GM12878 (cell line): ENCODE results near the gene HYDIN. TPM values are rescaled to one million over a fixed set of nuclear protein-coding genes. Genes with fewer than 3 reads are reported as not detected.

Experiments used
- ATAC-seq: fragments of 200-7000 bp; cut with Tn5 transposase; 3 replicates; pipeline ENCODE4 v1.9.1; 2020; ENCODE audit warnings: mild to moderate bottlenecking, moderate library complexity
- BruUV-seq: library from RNA; stranded (reverse); fragments of 400-500 nt; replicated peaks from 2 replicates; lab custom pipeline; 2021; lab: Mats Ljungman, UMichigan
- CTCF ChIA-PET: fragments of 300-600 bp; sonication (Branson Sonifier 250); formaldehyde crosslinking; extraction: SDS; loops from one replicate; lab custom pipeline; 2021; ENCODE audit warnings: inconsistent platforms; lab: Yijun Ruan, JAX
- POLR2A ChIA-PET: fragments of 350-600 bp; formaldehyde crosslinking; extraction: SDS; loops from one replicate; lab custom pipeline; 2021; ENCODE audit warnings: inconsistent platforms; lab: Charles Lee
- RAD21 ChIA-PET: fragments of 300-600 bp; sonication (Branson Sonifier 250); formaldehyde crosslinking; loops from one replicate; lab custom pipeline; 2023; ENCODE audit warnings: antibody characterized with exemption; ENCODE audit not compliant: unreplicated experiment; lab: Charles Lee
- SMC1A ChIA-PET: fragments of 300-600 bp; sonication (Branson Sonifier 250); formaldehyde crosslinking; loops from one replicate; lab custom pipeline; 2023; ENCODE audit not compliant: unreplicated experiment, uncharacterized antibody; lab: Charles Lee
- DNase-seq: peaks from one replicate; pipeline ENCODE4 v3.0.0-alpha.2; 2011; ENCODE audit warnings: low read depth, low spot score
- FAIRE-seq: peaks from 3 replicates; lab custom pipeline; 2011; peaks lifted over from hg19 to GRCh38; lab: Jason Lieb, UNC
- H2AFZ ChIP-seq: 2 replicates; pipeline ENCODE4 v1.6.0; 2011; ENCODE audit warnings: low read depth, low read length, control low read depth; ENCODE audit not compliant: control insufficient read depth
- H3K27ac ChIP-seq: 2 replicates; pipeline ENCODE4 v1.5.1; 2011; ENCODE audit warnings: control low read depth; ENCODE audit not compliant: control insufficient read depth, insufficient read depth
- H3K27me3 ChIP-seq, 2 experiments: replicated peaks in 1 of 2; 2 replicates each; pipeline versions ENCODE4 v1.6.0 to v1.6.1; 2011; ENCODE audit warnings: low read length in 1 of 2; ENCODE audit not compliant: control insufficient read depth in 2 of 2, insufficient read depth in 2 of 2
- H3K36me3 ChIP-seq, 2 experiments: 2 replicates each; pipeline ENCODE4 v1.5.1; 2011; ENCODE audit warnings: low read length in 1 of 2; ENCODE audit not compliant: control insufficient read depth in 2 of 2, insufficient read depth in 2 of 2
- H3K4me1 ChIP-seq: 2 replicates; pipeline ENCODE4 v1.6.1; 2011; ENCODE audit warnings: mild to moderate bottlenecking, low read length, moderate library complexity, mixed read lengths; ENCODE audit not compliant: control insufficient read depth, insufficient read depth
- H3K4me2 ChIP-seq: 2 replicates; pipeline ENCODE4 v1.6.0; 2011; ENCODE audit warnings: control low read depth; ENCODE audit not compliant: control insufficient read depth, insufficient read depth
- H3K4me3 ChIP-seq: fragments of 200-600 bp; sonication (generic); 2 replicates; pipeline ENCODE4 v1.5.1; 2016
- H3K79me2 ChIP-seq: 2 replicates; pipeline ENCODE4 v1.6.0; 2011; ENCODE audit warnings: low read length; ENCODE audit not compliant: control insufficient read depth, insufficient read depth
- H3K9ac ChIP-seq: 2 replicates; pipeline ENCODE4 v1.8.0; 2011; ENCODE audit warnings: low read length, control low read depth, mixed read lengths; ENCODE audit not compliant: control insufficient read depth, insufficient read depth
- H3K9me3 ChIP-seq: replicated peaks from 3 replicates; pipeline ENCODE4 v1.5.1; 2011; ENCODE audit warnings: mild to moderate bottlenecking, low read length; ENCODE audit not compliant: control insufficient read depth, insufficient read depth
- H4K20me1 ChIP-seq: 2 replicates; pipeline ENCODE4 v1.6.0; 2011; ENCODE audit not compliant: control insufficient read depth, insufficient read depth
- CREB1 ChIP-seq: IDR thresholded peaks from 2 replicates; pipeline ENCODE4 v1.6.1; 2012; ENCODE audit warnings: low read depth, mild to moderate bottlenecking, inconsistent platforms
- KDM1A ChIP-seq: fragments of 200-600 bp; sonication (generic); IDR thresholded peaks from 2 replicates; pipeline ENCODE4 v1.6.1; 2016; ENCODE audit warnings: borderline replicate concordance
- MEF2B ChIP-seq: fragments of 450-650 bp; IDR thresholded peaks from 2 replicates; pipeline ENCODE4 v1.6.1; 2018; ENCODE audit warnings: mild to moderate bottlenecking, moderate library complexity; ENCODE audit not compliant: partially characterized antibody, poor library complexity, severe bottlenecking
- PAX8 ChIP-seq: fragments of 450-650 bp; IDR thresholded peaks from 2 replicates; pipeline ENCODE4 v1.6.1; 2017; ENCODE audit warnings: mild to moderate bottlenecking, moderate library complexity
- PML ChIP-seq: IDR thresholded peaks from 2 replicates; pipeline ENCODE4 v1.6.1; 2012; ENCODE audit warnings: low read length, inconsistent platforms
- POLR2AphosphoS2 ChIP-seq: IDR thresholded peaks from 2 replicates; pipeline ENCODE4 v1.6.1; 2011; ENCODE audit warnings: low read depth, mild to moderate bottlenecking, low read length, improper control_type of control experiment, moderate library complexity
- RFX5 ChIP-seq: IDR thresholded peaks from 2 replicates; pipeline ENCODE4 v1.6.1; 2011; ENCODE audit warnings: low read depth, low read length, improper control_type of control experiment
- TARDBP ChIP-seq: IDR thresholded peaks from 2 replicates; pipeline ENCODE4 v1.6.1; 2016; ENCODE audit warnings: borderline replicate concordance
- TCF12 ChIP-seq: IDR thresholded peaks from 2 replicates; pipeline ENCODE4 v1.6.1; 2011; ENCODE audit warnings: low read depth, mild to moderate bottlenecking, low read length
- ZNF217 ChIP-seq: fragments of 450-650 bp; IDR thresholded peaks from 2 replicates; pipeline ENCODE4 v1.6.1; 2017; ENCODE audit warnings: antibody characterized with exemption, mild to moderate bottlenecking
- ZNF622 ChIP-seq: fragments of 450-650 bp; IDR thresholded peaks from 2 replicates; pipeline ENCODE4 v1.6.1; 2017; ENCODE audit warnings: mild to moderate bottlenecking, inconsistent platforms
- WGBS: methylation state at CpG from one replicate; pipeline ENCODE4 v1.1.6; 2016; ENCODE audit warnings: low lambda C conversion rate; ENCODE audit not compliant: insufficient replicate concordance, insufficient coverage; ENCODE audit errors: missing lambda C conversion rate; 5-methylcytosine and 5-hydroxymethylcytosine counted together
- in situ Hi-C: fragments of 300-500 bp; cut with MboI; formaldehyde crosslinking; loops from 9 replicates; pipeline ENCODE4 v1.14.3; 2018; ENCODE audit warnings: mixed read lengths
- intact Hi-C: fragments of 100-400 bp; cut with micrococcal nuclease; formaldehyde crosslinking; loops from one replicate; pipeline ENCODE4 v1.14.2; 2022; ENCODE audit not compliant: unreplicated experiment
- polyA plus RNA-seq, 11 experiments: library from polyadenylated mRNA; depleted of rRNA in 4 of 11; unstranded in 6 of 11; stranded (reverse) in 5 of 11; fragments of >200 nt; fragmentation: Nextera tagmentation in 4 of 11; fragmentation: Illumina TruSeq in 1 of 11; extraction: Ambion mirVana in 4 of 11; extraction: Trizol in 1 of 11; gene quantifications; 1 replicate in 1 of 11; 2 replicates in 10 of 11; pipeline versions ENCODE4 v1.2.1 to v1.2.3, GENCODE V29; 2011 to 2016; ENCODE audit warnings: inconsistent platforms in 2 of 11, missing spikeins in 2 of 11, low read depth in 1 of 11
- total RNA-seq, 4 experiments: library from RNA; depleted of rRNA in 3 of 4; stranded (reverse); fragments of >200 nt in 3 of 4; fragmentation: Illumina TruSeq in 1 of 4; extraction: Trizol in 1 of 4; gene quantifications; 2 replicates each; pipeline versions ENCODE4 v1.2.1 to v1.2.3, GENCODE V29; 2013 to 2021
- TF ChIP-seq, protein P1 (sequence below), 3 experiments: IDR thresholded peaks in 2 of 3; conservative IDR thresholded peaks in 1 of 3; 2 replicates each; pipeline ENCODE4 v1.5.1; 2011; ENCODE audit warnings: low read depth in 3 of 3, low read length in 3 of 3, mild to moderate bottlenecking in 3 of 3, control low read depth in 2 of 3, moderate library complexity in 2 of 3, inconsistent platforms in 1 of 3, mixed read lengths in 1 of 3; ENCODE audit not compliant: control insufficient read depth in 2 of 3, insufficient read depth in 1 of 3; ENCODE audit errors: extremely low read depth in 1 of 3
- TF ChIP-seq, protein P2 (sequence below): IDR thresholded peaks from 2 replicates; pipeline ENCODE4 v1.6.1; 2011; ENCODE audit warnings: low read depth, mild to moderate bottlenecking, low read length, moderate library complexity, borderline replicate concordance; ENCODE audit errors: extremely low read depth
- TF ChIP-seq, protein P3 (sequence below): fragments of 450-650 bp; IDR thresholded peaks from 2 replicates; pipeline ENCODE4 v1.6.1; 2017; ENCODE audit warnings: mild to moderate bottlenecking, moderate library complexity
- TF ChIP-seq, protein P4 (sequence below): fragments of 450-650 bp; IDR thresholded peaks from 2 replicates; pipeline ENCODE4 v1.6.1; 2014; ENCODE audit warnings: mild to moderate bottlenecking

HYDIN gene
- total and polyA plus RNA-seq, 10 of the 15 experiments (the other 5 are each of a cell fraction or from before 2014, with no cell fraction given), result 0.01 to 0.30 (median 0.10) TPM; not detected in 7

DNA sequence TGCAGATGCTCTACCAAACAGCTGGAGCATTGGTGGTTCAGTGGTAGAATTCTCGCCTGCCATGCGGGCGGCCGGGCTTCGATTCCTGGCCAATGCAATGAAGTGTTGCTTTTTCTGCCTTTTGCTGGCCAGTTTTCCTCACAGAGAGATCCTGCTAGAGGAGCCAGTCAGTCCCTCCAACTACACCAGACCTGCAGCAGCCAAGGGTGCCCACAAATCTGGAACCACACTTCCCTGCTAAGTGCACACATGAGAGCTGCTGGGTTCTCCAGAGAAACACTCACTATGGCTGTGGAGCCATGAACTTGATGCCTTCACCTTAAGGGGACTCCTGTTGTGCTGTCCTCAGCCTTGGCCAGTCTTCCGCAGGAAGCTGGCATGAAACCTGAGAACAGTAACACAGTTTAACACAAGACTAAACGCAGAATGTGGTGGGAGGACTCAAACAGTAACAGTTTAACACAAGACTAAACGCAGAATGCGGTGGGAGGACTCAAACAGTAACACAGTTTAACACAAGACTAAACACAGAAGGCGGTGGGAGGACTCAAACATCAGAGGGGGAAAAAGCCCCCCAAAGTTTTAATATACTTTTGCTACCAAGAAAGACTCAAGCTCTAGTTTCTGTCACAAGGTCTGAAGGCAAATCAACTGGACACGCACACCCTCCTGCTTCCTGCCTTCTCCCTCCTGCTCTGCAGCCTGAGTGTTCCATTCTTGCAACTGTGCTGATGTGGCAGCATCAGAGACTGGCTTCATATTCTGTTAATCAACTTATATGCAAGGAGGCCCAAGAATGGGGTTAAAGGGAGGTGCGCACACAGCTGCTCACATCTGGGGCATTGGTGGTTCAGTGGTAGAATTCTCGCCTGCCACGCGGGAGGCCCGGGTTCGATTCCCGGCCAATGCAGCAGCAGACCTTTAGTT, 441.6 kb downstream of the HYDIN start:
- ATAC-seq (no peak), FAIRE-seq (no peak), DNase-seq (no peak)
- WGBS, result 96% methylated on average over 18 of the region's 18 CpGs
- POLR2A ChIA-PET, result no interaction called here
- no peak overlapping the region for H2AFZ ChIP-seq
- BruUV-seq, result no TSS peak
- H3K4me2 ChIP-seq, result no peak overlapping the region
- RAD21 ChIA-PET, result no interaction called here
- no peaks in the 10 kb centered on the region for H3K27me3 ChIP-seq
- peaks cover 17% of the 10 kb centered on the region for H3K79me2 ChIP-seq
- CTCF ChIA-PET, result no interaction called here
- no peak overlapping the region for H3K27ac ChIP-seq
- peaks cover 18% of the 10 kb centered on the region for H3K4me1 ChIP-seq
- H3K9me3 ChIP-seq, result no peaks in the 10 kb centered on the region
- H3K36me3 ChIP-seq, result peaks cover 14 to 17% of the 10 kb centered on the region in 2 experiments
- H3K4me3 ChIP-seq, result no peak overlapping the region
- in situ Hi-C loops, result no loop called here
- intact Hi-C loops, result no loop called here
- SMC1A ChIA-PET, result no interaction called here
- H4K20me1 ChIP-seq, result no peaks in the 10 kb centered on the region
- no peak overlapping the region for H3K9ac ChIP-seq
- TF ChIP-seq MEF2B, result no peak
- no peak for TF ChIP-seq ZNF622
- no peak for TF ChIP-seq ZNF217
- TF ChIP-seq POLR2AphosphoS2, result no peak
- TF ChIP-seq, protein P1, sequence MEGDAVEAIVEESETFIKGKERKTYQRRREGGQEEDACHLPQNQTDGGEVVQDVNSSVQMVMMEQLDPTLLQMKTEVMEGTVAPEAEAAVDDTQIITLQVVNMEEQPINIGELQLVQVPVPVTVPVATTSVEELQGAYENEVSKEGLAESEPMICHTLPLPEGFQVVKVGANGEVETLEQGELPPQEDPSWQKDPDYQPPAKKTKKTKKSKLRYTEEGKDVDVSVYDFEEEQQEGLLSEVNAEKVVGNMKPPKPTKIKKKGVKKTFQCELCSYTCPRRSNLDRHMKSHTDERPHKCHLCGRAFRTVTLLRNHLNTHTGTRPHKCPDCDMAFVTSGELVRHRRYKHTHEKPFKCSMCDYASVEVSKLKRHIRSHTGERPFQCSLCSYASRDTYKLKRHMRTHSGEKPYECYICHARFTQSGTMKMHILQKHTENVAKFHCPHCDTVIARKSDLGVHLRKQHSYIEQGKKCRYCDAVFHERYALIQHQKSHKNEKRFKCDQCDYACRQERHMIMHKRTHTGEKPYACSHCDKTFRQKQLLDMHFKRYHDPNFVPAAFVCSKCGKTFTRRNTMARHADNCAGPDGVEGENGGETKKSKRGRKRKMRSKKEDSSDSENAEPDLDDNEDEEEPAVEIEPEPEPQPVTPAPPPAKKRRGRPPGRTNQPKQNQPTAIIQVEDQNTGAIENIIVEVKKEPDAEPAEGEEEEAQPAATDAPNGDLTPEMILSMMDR (IDR thresholded peaks at IDR 0.05 in 2 of 3, conservative IDR thresholded peaks at IDR 0.05 in 1 of 3; ENCODE audit: control insufficient read depth in 2 of 3, extremely low read depth in 1 of 3, insufficient read depth in 1 of 3, low read depth in 3 of 3, low read length in 3 of 3), result no peak
- TF ChIP-seq, protein P2, sequence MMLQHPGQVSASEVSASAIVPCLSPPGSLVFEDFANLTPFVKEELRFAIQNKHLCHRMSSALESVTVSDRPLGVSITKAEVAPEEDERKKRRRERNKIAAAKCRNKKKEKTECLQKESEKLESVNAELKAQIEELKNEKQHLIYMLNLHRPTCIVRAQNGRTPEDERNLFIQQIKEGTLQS, result no peak
- no peak for TF ChIP-seq TARDBP
- no peak for TF ChIP-seq CREB1
- TF ChIP-seq RFX5, result no peak
- TF ChIP-seq PAX8, result no peak
- TF ChIP-seq, protein P3, sequence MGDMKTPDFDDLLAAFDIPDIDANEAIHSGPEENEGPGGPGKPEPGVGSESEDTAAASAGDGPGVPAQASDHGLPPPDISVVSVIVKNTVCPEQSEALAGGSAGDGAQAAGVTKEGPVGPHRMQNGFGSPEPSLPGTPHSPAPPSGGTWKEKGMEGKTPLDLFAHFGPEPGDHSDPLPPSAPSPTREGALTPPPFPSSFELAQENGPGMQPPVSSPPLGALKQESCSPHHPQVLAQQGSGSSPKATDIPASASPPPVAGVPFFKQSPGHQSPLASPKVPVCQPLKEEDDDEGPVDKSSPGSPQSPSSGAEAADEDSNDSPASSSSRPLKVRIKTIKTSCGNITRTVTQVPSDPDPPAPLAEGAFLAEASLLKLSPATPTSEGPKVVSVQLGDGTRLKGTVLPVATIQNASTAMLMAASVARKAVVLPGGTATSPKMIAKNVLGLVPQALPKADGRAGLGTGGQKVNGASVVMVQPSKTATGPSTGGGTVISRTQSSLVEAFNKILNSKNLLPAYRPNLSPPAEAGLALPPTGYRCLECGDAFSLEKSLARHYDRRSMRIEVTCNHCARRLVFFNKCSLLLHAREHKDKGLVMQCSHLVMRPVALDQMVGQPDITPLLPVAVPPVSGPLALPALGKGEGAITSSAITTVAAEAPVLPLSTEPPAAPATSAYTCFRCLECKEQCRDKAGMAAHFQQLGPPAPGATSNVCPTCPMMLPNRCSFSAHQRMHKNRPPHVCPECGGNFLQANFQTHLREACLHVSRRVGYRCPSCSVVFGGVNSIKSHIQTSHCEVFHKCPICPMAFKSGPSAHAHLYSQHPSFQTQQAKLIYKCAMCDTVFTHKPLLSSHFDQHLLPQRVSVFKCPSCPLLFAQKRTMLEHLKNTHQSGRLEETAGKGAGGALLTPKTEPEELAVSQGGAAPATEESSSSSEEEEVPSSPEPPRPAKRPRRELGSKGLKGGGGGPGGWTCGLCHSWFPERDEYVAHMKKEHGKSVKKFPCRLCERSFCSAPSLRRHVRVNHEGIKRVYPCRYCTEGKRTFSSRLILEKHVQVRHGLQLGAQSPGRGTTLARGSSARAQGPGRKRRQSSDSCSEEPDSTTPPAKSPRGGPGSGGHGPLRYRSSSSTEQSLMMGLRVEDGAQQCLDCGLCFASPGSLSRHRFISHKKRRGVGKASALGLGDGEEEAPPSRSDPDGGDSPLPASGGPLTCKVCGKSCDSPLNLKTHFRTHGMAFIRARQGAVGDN, result no peak
- TF ChIP-seq, protein P4, sequence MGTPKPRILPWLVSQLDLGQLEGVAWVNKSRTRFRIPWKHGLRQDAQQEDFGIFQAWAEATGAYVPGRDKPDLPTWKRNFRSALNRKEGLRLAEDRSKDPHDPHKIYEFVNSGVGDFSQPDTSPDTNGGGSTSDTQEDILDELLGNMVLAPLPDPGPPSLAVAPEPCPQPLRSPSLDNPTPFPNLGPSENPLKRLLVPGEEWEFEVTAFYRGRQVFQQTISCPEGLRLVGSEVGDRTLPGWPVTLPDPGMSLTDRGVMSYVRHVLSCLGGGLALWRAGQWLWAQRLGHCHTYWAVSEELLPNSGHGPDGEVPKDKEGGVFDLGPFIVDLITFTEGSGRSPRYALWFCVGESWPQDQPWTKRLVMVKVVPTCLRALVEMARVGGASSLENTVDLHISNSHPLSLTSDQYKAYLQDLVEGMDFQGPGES, result no peak
- no peak for TF ChIP-seq KDM1A
- no peak for TF ChIP-seq PML
- TF ChIP-seq TCF12, result no peak
